GM12872 (cell line): Measurements from ENCODE around the gene GRAP2.

Source experiments
- CTCF ChIP-seq: IDR thresholded peaks from 3 replicates; pipeline ENCODE4 v1.5.1; 2011; ENCODE audit warnings: low read depth, mild to moderate bottlenecking, low read length, moderate library complexity; ENCODE audit not compliant: insufficient read depth

GRAP2 gene

GRCh38 chr22:39913886-39914285, 13.0 kb downstream of the GRAP2 start:
- no peak for TF ChIP-seq CTCF

GRCh38 chr22:39914584-39914983, 13.7 kb downstream of the GRAP2 start:
- no peak for TF ChIP-seq CTCF

GRCh38 chr22:39915295-39915726, 14.4 kb downstream of the GRAP2 start:
- TF ChIP-seq CTCF: no peak

GRCh38 chr22:39916496-39916895, 15.6 kb downstream of the GRAP2 start:
- no peak for TF ChIP-seq CTCF

GRCh38 chr22:39917197-39917643, 16.3 kb downstream of the GRAP2 start:
- TF ChIP-seq CTCF: no peak

GRCh38 chr22:39917776-39918495, 17.1 kb downstream of the GRAP2 start:
- no peak for TF ChIP-seq CTCF

GRCh38 chr22:39920134-39920743, 19.4 kb downstream of the GRAP2 start:
- no peak for TF ChIP-seq CTCF
